DMS53 treated with DMSO at 0.1 percent for 48 hours (cell line): Measurements from ENCODE around the gene NXPH1.

Experiments used
- DNase-seq: peaks from one replicate; lab custom pipeline; 2025; ENCODE audit not compliant: unreplicated experiment; lab: John Stamatoyannopoulos, UW

NXPH1 gene

GRCh38 chr7:8590225-8590624, 156.8 kb downstream of the NXPH1 start:
- no peak for DNase-seq

- DNase-seq: peak; percentile 56
Observed at GRCh38 chr7:8590791-8591190, 157.4 kb downstream of the NXPH1 start.

GRCh38 chr7:8591289-8591688, 157.9 kb downstream of the NXPH1 start:
- DNase-seq: no peak

- DNase-seq: peak; percentile 79
Observed at GRCh38 chr7:8592167-8592566, 158.8 kb downstream of the NXPH1 start.

- peak; percentile 86 for DNase-seq
Observed at GRCh38 chr7:8594115-8594514, 160.7 kb downstream of the NXPH1 start.

GRCh38 chr7:8597565-8597964, 164.2 kb downstream of the NXPH1 start:
- peak; percentile 97 for DNase-seq

GRCh38 chr7:8601121-8601520, 167.7 kb downstream of the NXPH1 start:
- no peak for DNase-seq

- DNase-seq: no peak
Observed at GRCh38 chr7:8605221-8605620, 171.8 kb downstream of the NXPH1 start.

- DNase-seq: no peak
Observed at GRCh38 chr7:8612584-8612983, 179.2 kb downstream of the NXPH1 start.

GRCh38 chr7:8613191-8613590, 179.8 kb downstream of the NXPH1 start:
- no peak for DNase-seq

- DNase-seq: no peak
Observed at GRCh38 chr7:8615019-8615418, 181.6 kb downstream of the NXPH1 start.

GRCh38 chr7:8618441-8619070, 185.1 kb downstream of the NXPH1 start:
- no peak for DNase-seq

- DNase-seq: no peak
Observed at GRCh38 chr7:8620169-8620568, 186.8 kb downstream of the NXPH1 start.

GRCh38 chr7:8625612-8626011, 192.2 kb downstream of the NXPH1 start:
- no peak for DNase-seq

GRCh38 chr7:8627325-8627724, 193.9 kb downstream of the NXPH1 start:
- DNase-seq: no peak

GRCh38 chr7:8628656-8629055, 195.2 kb downstream of the NXPH1 start:
- DNase-seq: no peak

- no peak for DNase-seq
Observed at GRCh38 chr7:8629504-8629903, 196.1 kb downstream of the NXPH1 start.

GRCh38 chr7:8637322-8637721, 203.9 kb downstream of the NXPH1 start:
- DNase-seq: peak; percentile 88

- DNase-seq: peak; percentile 97
Observed at GRCh38 chr7:8638076-8638475, 204.7 kb downstream of the NXPH1 start.

- peak; percentile 12 for DNase-seq
Observed at GRCh38 chr7:8639668-8640067, 206.3 kb downstream of the NXPH1 start.

- DNase-seq: no peak
Observed at GRCh38 chr7:8640671-8641070, 207.3 kb downstream of the NXPH1 start.

GRCh38 chr7:8668627-8669500, 235.5 kb downstream of the NXPH1 start:
- no peak for DNase-seq

GRCh38 chr7:8669501-8669851, 236.1 kb downstream of the NXPH1 start:
- DNase-seq: no peak
